BLaER1 treated with 17β-estradiol and CSF1 and Interleukin-3, amounts not matched to agents 10 nM and 100 nM (cell line): ENCODE data around the gene PPM1E.
"Not testable (repeated sequence)": the region's sequence is repeated elsewhere in the genome, so short reads cannot be mapped to it uniquely, and the experiment has no call there.

ENCODE experiments used
- H3K27ac ChIP-seq, 11 experiments: shearing (Covaris generic); formaldehyde crosslinking; 2 replicates each; pipeline ENCODE4 v1.8.1; 2022
- H3K27me3 ChIP-seq, 11 experiments: shearing (Covaris generic); formaldehyde crosslinking; 2 replicates each; pipeline ENCODE4 v1.8.1; 2022
- H3K36me3 ChIP-seq, 11 experiments: shearing (Covaris generic); formaldehyde crosslinking; 2 replicates each; pipeline ENCODE4 v1.8.1; 2022
- H3K4me1 ChIP-seq, 10 experiments: shearing (Covaris generic); formaldehyde crosslinking; 2 replicates each; pipeline ENCODE4 v1.8.1; 2022
- H3K4me2 ChIP-seq, 11 experiments: shearing (Covaris generic); formaldehyde crosslinking; 2 replicates each; pipeline ENCODE4 v1.8.1; 2022
- H3K4me3 ChIP-seq, 10 experiments: shearing (Covaris generic); formaldehyde crosslinking; 2 replicates each; pipeline ENCODE4 v1.8.1; 2022
- H3K9ac ChIP-seq, 11 experiments: shearing (Covaris generic); formaldehyde crosslinking; 2 replicates each; pipeline ENCODE4 v1.8.1; 2022
- H3K9me3 ChIP-seq, 11 experiments: shearing (Covaris generic); formaldehyde crosslinking; replicated peaks in 1 of 11; 2 replicates each; pipeline ENCODE4 v1.8.1; 2022
- H4K20me1 ChIP-seq, 11 experiments: shearing (Covaris generic); formaldehyde crosslinking; 2 replicates each; pipeline ENCODE4 v1.8.1; 2022
- Cebpa-rat ChIP-seq, 11 experiments: shearing (Covaris generic); IDR thresholded peaks; 2 replicates each; pipeline ENCODE4 v1.8.1; 2022

The PPM1E gene

GRCh38 chr17:58741121-58741625 lies 14.5 kb upstream of the PPM1E start:
- Histone ChIP-seq H3K4me2 (no peak overlapping the region), H3K9ac (no peak overlapping the region), H4K20me1 (no peaks in the 10 kb centered on the region), H3K4me1 (no peaks in the 10 kb centered on the region), H3K36me3 (peaks cover 0 to 4% (median 0%) of the 10 kb centered on the region in 11 experiments; a peak in 1 of 22 replicates), H3K9me3 (no peaks in the 10 kb centered on the region), H3K27ac (no peak overlapping the region), H3K27me3 (no peaks in the 10 kb centered on the region), H3K4me3 (no peak overlapping the region)
- TF ChIP-seq Cebpa-rat (IDR thresholded peaks at IDR 0.05), result no peak; a peak in 2 of 22 replicates

GRCh38 chr17:58747674-58748073 lies 8.0 kb upstream of the PPM1E start:
- Histone ChIP-seq H3K4me3 (no peak overlapping the region), H3K27me3 (no peaks in the 10 kb centered on the region), H3K27ac (no peak overlapping the region), H3K36me3 (no peaks in the 10 kb centered on the region), H3K4me2 (no peak overlapping the region), H4K20me1 (no peaks in the 10 kb centered on the region), H3K9me3 (no peaks in the 10 kb centered on the region), H3K9ac (no peak overlapping the region), H3K4me1 (no peaks in the 10 kb centered on the region)
- TF ChIP-seq Cebpa-rat (IDR thresholded peaks at IDR 0.05), result no peak

DNA sequence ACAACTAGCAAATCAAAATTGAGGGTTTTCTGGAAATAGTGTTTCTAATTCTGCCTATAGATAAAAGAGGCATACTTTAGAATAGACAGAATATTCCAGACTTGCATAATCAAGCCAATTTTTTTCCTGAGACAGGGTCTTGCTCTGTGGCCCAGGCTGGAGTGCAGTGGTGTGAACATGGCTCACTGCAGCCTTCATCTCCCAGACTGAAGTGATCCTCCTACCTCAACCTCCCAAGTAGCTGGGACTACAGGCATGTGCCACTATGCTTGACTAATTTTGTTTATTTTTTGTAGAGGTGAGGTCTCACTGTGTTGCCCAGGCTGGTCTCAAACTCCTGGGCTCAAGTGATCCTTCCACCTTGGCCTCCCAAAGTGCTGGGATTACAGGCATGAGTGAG lies 6.0 kb upstream of the PPM1E start:
- not testable (repeated sequence) for H3K27me3 ChIP-seq, H3K27ac ChIP-seq, H3K9ac ChIP-seq, H3K9me3 ChIP-seq, H3K4me3 ChIP-seq, H3K36me3 ChIP-seq, H3K4me1 ChIP-seq, H3K4me2 ChIP-seq, H4K20me1 ChIP-seq

DNA sequence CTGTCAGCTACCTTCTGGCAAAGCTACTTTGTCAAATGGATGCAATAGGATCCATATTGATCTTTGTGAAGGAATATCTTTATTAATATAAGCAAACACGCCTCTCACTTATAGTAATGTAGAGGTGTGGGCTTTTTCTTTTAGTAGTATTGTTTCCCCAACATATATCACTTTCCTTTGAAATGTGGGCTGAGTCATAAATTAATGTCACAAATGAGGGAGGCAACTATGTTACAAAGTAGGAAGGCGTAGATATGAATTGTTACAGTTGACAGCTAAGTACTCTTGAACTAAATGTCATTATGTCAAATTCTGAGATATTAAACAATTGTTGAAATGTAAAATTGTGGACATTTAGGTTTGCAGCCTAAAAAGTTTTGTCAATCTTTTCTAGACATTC lies 2.6 kb upstream of the PPM1E start:
- Histone ChIP-seq H3K27me3 (peaks cover 10 to 28% (median 22%) of the 10 kb centered on the region in 11 experiments; a peak in 19 of 22 replicates), H3K4me3 (no peak overlapping the region), H3K9me3 (no peaks in the 10 kb centered on the region), H3K4me2 (no peak overlapping the region), H3K4me1 (peaks cover 8 to 15% (median 13%) of the 10 kb centered on the region in 10 experiments; a peak in 19 of 20 replicates), H3K9ac (no peak overlapping the region), H3K36me3 (no peaks in the 10 kb centered on the region), H3K27ac (no peak overlapping the region), H4K20me1 (peaks cover 0 to 6% (median 0%) of the 10 kb centered on the region in 11 experiments; a peak in 1 of 22 replicates)
- no peak for TF ChIP-seq Cebpa-rat (IDR thresholded peaks at IDR 0.05)

DNA sequence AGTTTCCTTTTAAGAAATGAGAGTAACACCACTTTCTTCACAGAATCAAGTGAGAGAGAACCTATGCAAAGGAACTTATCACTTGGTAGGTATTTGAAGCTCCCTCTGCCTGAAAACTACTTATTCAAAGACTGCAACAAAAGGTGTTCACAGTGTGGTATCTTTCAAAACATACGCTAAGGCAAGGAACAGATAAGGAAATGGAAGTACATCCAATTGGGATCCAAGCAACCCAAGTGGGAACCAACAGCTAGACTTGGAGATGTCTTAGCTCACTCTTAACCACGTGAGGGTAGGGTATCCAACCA lies 431 bp upstream of the PPM1E start:
- no peaks in the 10 kb centered on the region for H3K36me3 ChIP-seq
- no peaks in the 10 kb centered on the region for H3K9me3 ChIP-seq
- peak overlapping the region in 8 of 10 experiments; percentile 73 to 93 (median 85); a peak in 15 of 20 replicates for H3K4me3 ChIP-seq
- no peak overlapping the region for H3K27ac ChIP-seq
- TF ChIP-seq Cebpa-rat (IDR thresholded peaks at IDR 0.05), result no peak
- H4K20me1 ChIP-seq, result peaks cover 0 to 10% (median 0%) of the 10 kb centered on the region in 11 experiments; a peak in 2 of 22 replicates
- peak overlapping the region in 1 of 11 experiments; percentile 73; a peak in 2 of 22 replicates for H3K9ac ChIP-seq
- peaks cover 10 to 30% (median 24%) of the 10 kb centered on the region in 11 experiments; a peak in 19 of 22 replicates for H3K27me3 ChIP-seq
- H3K4me1 ChIP-seq, result peaks cover 8 to 16% (median 13%) of the 10 kb centered on the region in 10 experiments; a peak in 19 of 20 replicates
- peak overlapping the region; percentile 94 to 100 (median 98); a peak in 21 of 22 replicates for H3K4me2 ChIP-seq

- Histone ChIP-seq H3K9me3 (no peaks in the 10 kb centered on the region), H3K4me1 (peaks cover 8 to 16% (median 13%) of the 10 kb centered on the region in 10 experiments; a peak in 19 of 20 replicates), H3K36me3 (no peaks in the 10 kb centered on the region), H3K27me3 (peaks cover 10 to 30% (median 24%) of the 10 kb centered on the region in 11 experiments; a peak in 19 of 22 replicates), H3K4me2 (peak overlapping the region; percentile 94 to 100 (median 98)), H4K20me1 (peaks cover 0 to 10% (median 0%) of the 10 kb centered on the region in 11 experiments; a peak in 2 of 22 replicates), H3K9ac (peak overlapping the region; percentile 65 to 80 (median 73)), H3K27ac (peak overlapping the region in 7 of 11 experiments; percentile 13 to 61 (median 28); a peak in 9 of 22 replicates), H3K4me3 (peak overlapping the region; percentile 73 to 93 (median 86))
- no peak for TF ChIP-seq Cebpa-rat (IDR thresholded peaks at IDR 0.05)
Observed at GRCh38 chr17:58756246-58757161, 850 bp downstream of the PPM1E start.

GRCh38 chr17:58757162-58757613 lies 1.5 kb downstream of the PPM1E start:
- Histone ChIP-seq H3K27ac (no peak overlapping the region), H3K36me3 (no peaks in the 10 kb centered on the region), H3K9me3 (no peaks in the 10 kb centered on the region), H3K4me2 (peak overlapping the region; percentile 94 to 100 (median 98)), H4K20me1 (peaks cover 0 to 10% (median 0%) of the 10 kb centered on the region in 11 experiments; a peak in 2 of 22 replicates), H3K4me3 (peak overlapping the region; percentile 73 to 93 (median 86); a peak in 19 of 20 replicates), H3K4me1 (peaks cover 8 to 16% (median 13%) of the 10 kb centered on the region in 10 experiments; a peak in 19 of 20 replicates), H3K27me3 (peaks cover 10 to 30% (median 24%) of the 10 kb centered on the region in 11 experiments; a peak in 19 of 22 replicates), H3K9ac (peak overlapping the region in 8 of 11 experiments; percentile 65 to 80 (median 74); a peak in 11 of 22 replicates)
- no peak for TF ChIP-seq Cebpa-rat (IDR thresholded peaks at IDR 0.05)

DNA sequence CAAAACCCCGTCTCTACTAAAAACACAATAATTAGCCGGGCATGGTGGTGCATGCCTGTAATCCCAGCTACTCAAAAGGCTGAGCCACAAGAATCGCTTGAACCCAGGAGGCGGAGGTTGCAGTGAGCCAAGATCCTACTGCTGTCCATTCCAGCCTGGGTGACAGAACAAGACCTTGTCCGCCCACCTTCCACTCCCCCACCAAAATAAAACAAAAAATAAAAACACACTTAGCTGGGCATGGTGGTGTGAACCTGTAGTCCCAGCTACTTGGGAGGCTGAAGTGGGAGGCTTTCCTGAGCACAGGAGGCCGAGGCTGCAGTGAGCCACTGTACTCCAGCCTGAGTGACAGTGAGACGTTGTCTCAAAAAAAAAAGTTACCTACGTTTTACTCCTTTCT lies 3.2 kb downstream of the PPM1E start:
- H3K9ac ChIP-seq, result no peak overlapping the region
- H3K4me3 ChIP-seq, result no peak overlapping the region
- no peak overlapping the region for H3K27ac ChIP-seq
- peaks cover 0 to 10% (median 0%) of the 10 kb centered on the region in 11 experiments; a peak in 2 of 22 replicates for H4K20me1 ChIP-seq
- no peak for TF ChIP-seq Cebpa-rat (IDR thresholded peaks at IDR 0.05)
- H3K9me3 ChIP-seq, result no peaks in the 10 kb centered on the region
- H3K27me3 ChIP-seq, result peaks cover 10 to 30% (median 24%) of the 10 kb centered on the region in 11 experiments; a peak in 19 of 22 replicates
- H3K4me2 ChIP-seq, result no peak overlapping the region
- H3K36me3 ChIP-seq, result no peaks in the 10 kb centered on the region
- H3K4me1 ChIP-seq, result peaks cover 8 to 16% (median 13%) of the 10 kb centered on the region in 10 experiments; a peak in 19 of 20 replicates

- Histone ChIP-seq H4K20me1 (peaks cover 0 to 10% (median 0%) of the 10 kb centered on the region in 11 experiments; a peak in 2 of 22 replicates), H3K9ac (no peak overlapping the region), H3K4me3 (no peak overlapping the region), H3K27ac (no peak overlapping the region), H3K4me2 (no peak overlapping the region), H3K27me3 (peaks cover 10 to 30% (median 24%) of the 10 kb centered on the region in 11 experiments; a peak in 19 of 22 replicates), H3K9me3 (no peaks in the 10 kb centered on the region), H3K36me3 (no peaks in the 10 kb centered on the region), H3K4me1 (peaks cover 8 to 19% (median 16%) of the 10 kb centered on the region in 10 experiments; a peak in 19 of 20 replicates)
- TF ChIP-seq Cebpa-rat (IDR thresholded peaks at IDR 0.05), result no peak
Observed at GRCh38 chr17:58759522-58759921, 3.9 kb downstream of the PPM1E start.
